OCI-LY7 (cell line): Measurements from ENCODE around the gene OSBPL6.

ENCODE experiments used
- EZH2phosphoT487 ChIP-seq: fragments of 200-600 bp; sonication (generic); IDR thresholded peaks from 2 replicates; pipeline ENCODE4 v1.6.1; 2018; ENCODE audit warnings: low read depth, borderline replicate concordance, mild to moderate bottlenecking, mixed run types, antibody characterized with exemption, low read length, moderate library complexity, mixed read lengths
- TF ChIP-seq, protein P1 (sequence below): fragments of 200-600 bp; sonication (generic); conservative IDR thresholded peaks from 2 replicates; pipeline ENCODE4 v1.5.1; 2014; ENCODE audit warnings: mild to moderate bottlenecking, antibody characterized with exemption, low read length, moderate library complexity, mixed read lengths

DNA sequence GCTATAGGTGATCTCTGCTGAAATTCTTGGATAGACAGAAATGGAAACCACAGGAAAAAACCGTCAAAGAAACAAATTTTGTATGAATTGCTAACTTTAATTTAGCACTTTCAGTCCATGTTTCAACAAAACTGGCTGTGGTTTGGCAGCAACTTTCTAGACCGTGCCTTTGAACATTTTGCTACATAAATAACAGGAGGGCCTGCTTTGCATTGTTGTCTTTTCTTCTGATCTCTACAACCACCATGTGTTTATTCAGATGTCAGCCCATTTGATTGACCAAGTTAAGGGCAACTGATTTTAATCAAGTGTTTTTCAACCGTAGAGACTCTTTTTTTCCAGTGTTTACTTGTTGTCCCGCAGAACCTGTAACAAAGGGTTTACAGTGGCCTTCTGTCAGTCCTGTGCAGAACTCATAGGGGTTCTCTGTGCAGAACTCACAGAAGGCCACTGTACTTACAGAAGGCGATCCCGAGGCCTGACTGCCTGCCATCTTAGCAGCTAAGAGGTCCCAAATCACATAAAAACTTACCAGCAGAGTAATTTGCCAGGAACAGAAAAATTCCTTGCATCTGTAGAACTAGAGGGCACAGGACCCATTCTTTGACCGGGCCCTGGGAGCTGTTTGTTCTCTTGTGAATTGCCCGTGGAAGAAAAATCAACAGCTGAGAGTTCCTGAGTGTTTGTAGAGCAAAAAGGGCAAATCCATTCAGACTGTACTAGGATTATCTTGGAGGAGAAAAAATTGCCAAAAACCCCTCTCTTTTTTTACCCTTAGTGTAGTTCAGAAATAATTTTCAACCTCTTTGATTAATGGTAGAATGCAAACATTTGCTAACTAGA, 136.1 kb downstream of the OSBPL6 start:
- TF ChIP-seq, protein P1, sequence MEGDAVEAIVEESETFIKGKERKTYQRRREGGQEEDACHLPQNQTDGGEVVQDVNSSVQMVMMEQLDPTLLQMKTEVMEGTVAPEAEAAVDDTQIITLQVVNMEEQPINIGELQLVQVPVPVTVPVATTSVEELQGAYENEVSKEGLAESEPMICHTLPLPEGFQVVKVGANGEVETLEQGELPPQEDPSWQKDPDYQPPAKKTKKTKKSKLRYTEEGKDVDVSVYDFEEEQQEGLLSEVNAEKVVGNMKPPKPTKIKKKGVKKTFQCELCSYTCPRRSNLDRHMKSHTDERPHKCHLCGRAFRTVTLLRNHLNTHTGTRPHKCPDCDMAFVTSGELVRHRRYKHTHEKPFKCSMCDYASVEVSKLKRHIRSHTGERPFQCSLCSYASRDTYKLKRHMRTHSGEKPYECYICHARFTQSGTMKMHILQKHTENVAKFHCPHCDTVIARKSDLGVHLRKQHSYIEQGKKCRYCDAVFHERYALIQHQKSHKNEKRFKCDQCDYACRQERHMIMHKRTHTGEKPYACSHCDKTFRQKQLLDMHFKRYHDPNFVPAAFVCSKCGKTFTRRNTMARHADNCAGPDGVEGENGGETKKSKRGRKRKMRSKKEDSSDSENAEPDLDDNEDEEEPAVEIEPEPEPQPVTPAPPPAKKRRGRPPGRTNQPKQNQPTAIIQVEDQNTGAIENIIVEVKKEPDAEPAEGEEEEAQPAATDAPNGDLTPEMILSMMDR = no peak
- no peak for TF ChIP-seq EZH2phosphoT487
